ENCODE results near the gene B4GALT6. TPM values are rescaled to one million over a fixed set of nuclear protein-coding genes. Genes with fewer than 3 reads are reported as not detected.

Gene B4GALT6
- total and polyA plus RNA-seq, 2 of the 13 experiments (the other 11 are each of a cell fraction or from before 2014, with no cell fraction given): 1.9 to 3.3 TPM

DNA sequence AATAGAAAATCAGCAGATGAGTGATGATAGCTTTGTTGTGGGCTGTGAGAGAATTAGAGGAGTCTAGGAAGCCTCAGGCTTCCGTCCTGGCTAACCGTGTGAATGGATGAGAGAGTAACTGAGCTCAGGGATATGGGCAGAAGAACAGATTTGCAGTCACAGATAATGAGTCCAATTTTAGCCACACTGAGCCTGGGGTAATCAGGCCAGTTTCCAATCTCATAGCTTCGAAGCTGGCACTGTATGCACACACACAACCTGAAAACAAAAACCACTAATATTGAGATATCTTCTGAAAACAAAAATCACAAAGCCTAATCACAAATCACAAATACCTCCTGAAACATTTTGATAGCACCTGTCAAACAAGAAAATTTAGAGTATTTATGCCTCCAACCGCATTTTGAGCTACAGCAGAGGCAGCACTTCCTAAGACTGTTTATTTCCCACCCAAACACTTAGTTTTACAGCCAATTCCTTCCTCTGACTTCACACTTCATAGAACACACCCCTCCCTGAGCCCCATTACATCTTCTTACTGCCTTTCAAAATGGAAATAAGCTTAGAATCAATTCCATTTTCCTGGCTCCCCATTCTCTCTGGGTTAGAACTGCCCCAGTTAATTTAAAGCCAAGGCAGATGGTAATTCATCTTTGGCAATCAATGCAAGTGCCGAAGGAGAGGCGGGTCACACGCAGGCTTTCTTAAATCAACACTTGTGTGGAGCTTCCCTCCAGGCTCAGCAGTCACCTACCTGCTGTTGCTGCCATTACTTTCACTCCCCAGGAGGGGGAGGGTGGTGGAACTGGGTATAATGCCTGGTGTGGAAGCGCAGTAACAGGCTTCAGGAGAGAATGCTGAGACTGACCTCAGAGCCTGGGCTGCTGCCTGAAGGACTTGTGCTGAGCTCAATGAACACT is 73.8 kb downstream of the B4GALT6 start (continued):
- TF ChIP-seq KLF13 (CRISPR knock-in tag; IDR thresholded peaks at IDR 0.05): no peak
- no peak for TF ChIP-seq ZNF282 (IDR thresholded peaks at IDR 0.05; ENCODE audit: partially characterized antibody)
- no peak for TF ChIP-seq GTF3A (CRISPR knock-in tag; conservative IDR thresholded peaks at IDR 0.05)
- TF ChIP-seq KDM5A (IDR thresholded peaks at IDR 0.05; ENCODE audit: borderline replicate concordance, low read length): no peak
- TF ChIP-seq, protein P1, sequence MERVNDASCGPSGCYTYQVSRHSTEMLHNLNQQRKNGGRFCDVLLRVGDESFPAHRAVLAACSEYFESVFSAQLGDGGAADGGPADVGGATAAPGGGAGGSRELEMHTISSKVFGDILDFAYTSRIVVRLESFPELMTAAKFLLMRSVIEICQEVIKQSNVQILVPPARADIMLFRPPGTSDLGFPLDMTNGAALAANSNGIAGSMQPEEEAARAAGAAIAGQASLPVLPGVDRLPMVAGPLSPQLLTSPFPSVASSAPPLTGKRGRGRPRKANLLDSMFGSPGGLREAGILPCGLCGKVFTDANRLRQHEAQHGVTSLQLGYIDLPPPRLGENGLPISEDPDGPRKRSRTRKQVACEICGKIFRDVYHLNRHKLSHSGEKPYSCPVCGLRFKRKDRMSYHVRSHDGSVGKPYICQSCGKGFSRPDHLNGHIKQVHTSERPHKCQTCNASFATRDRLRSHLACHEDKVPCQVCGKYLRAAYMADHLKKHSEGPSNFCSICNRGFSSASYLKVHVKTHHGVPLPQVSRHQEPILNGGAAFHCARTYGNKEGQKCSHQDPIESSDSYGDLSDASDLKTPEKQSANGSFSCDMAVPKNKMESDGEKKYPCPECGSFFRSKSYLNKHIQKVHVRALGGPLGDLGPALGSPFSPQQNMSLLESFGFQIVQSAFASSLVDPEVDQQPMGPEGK (CRISPR knock-in tag; IDR thresholded peaks at IDR 0.05): 0 out of 2 replicates have a peak, but pooled peaks have one; percentile 21
- TF ChIP-seq ZNF549 (CRISPR knock-in tag; IDR thresholded peaks at IDR 0.05): no peak

DNA sequence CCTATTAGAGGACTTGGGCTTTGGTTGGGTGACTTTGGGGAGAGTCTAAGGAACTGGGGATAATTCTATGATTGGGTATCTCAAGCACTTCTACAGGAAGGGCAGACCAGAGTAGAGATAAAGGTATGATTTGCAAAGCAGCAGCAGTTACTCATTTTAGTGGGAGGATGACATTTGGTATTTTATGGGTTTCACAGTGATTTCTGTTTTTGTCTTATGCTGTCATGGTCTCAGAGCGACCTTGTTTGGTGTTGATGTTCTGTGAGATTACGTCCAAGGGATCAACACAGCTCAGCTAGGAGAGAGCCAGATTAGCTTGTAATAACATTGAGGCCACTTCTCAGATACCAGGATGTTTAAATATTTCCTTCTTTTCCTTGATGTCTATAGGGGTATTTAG is 74.5 kb downstream of the B4GALT6 start:
- no peak overlapping the region for H3K27ac ChIP-seq (ENCODE audit: extremely low read length, insufficient read depth, low read length)
- no peaks in the 10 kb centered on the region for H3K27me3 ChIP-seq (ENCODE audit: control insufficient read depth in 1 of 2, insufficient read depth in 2 of 2, low read length in 2 of 2)
- 98% methylated on average over 2 of the region's 2 CpGs for WGBS (ENCODE audit: low lambda C conversion rate)
- no peaks in the 10 kb centered on the region for H3K9me3 ChIP-seq (ENCODE audit: low read length)
- intact Hi-C loops (cut with micrococcal nuclease; ENCODE audit: unreplicated experiment) (loop anchor here (2.0 to 10.0 kb wide), 3 partner anchors 15 to 205 kb away; no protein-coding TSS in a partner anchor), in situ Hi-C loops (cut with HindIII; ENCODE audit: extremely low pct_ligation_motif_present, low pct_unique_long_range_greater_than_20kb) (no loop called here)
- no peak overlapping the region for H3K4me3 ChIP-seq (replicated peaks in 1 of 3; ENCODE audit: insufficient read depth in 1 of 3, low read depth in 2 of 3, low read length in 3 of 3)
- no peaks in the 10 kb centered on the region for H4K20me1 ChIP-seq (ENCODE audit: insufficient read depth, low read length)
- no peaks in the 10 kb centered on the region for H3K79me2 ChIP-seq (ENCODE audit: insufficient read depth, low read length)
- BruUV-seq (replicated peaks): no TSS peak
- no peaks in the 10 kb centered on the region for H3K36me3 ChIP-seq (replicated peaks in 1 of 2; ENCODE audit: control insufficient read depth in 1 of 2, insufficient read depth in 2 of 2, low read length in 2 of 2)
- POLR2A ChIA-PET: interaction anchor here (1.4 kb wide), 2 partner anchors 13 to 43 kb away, joined by 4 to 5 read pairs; no protein-coding TSS in a partner anchor
- no peak overlapping the region for H3K4me2 ChIP-seq (ENCODE audit: low read depth, low read length)
- no peak for DNase-seq (ENCODE audit: low spot score)
- no peak for ATAC-seq
- no peak for TF ChIP-seq KLF9 (CRISPR knock-in tag; IDR thresholded peaks at IDR 0.05; ENCODE audit: low read depth)
- no peak for TF ChIP-seq ZSCAN30 (CRISPR knock-in tag; IDR thresholded peaks at IDR 0.05)
- no peak for TF ChIP-seq REL (CRISPR knock-in tag; conservative IDR thresholded peaks at IDR 0.05)
- TF ChIP-seq ARNT (IDR thresholded peaks at IDR 0.05): no peak
- TF ChIP-seq FOXP1 (IDR thresholded peaks at IDR 0.05): no peak
- no peak for TF ChIP-seq FOXP1 (CRISPR knock-in tag; IDR thresholded peaks at IDR 0.05)
- TF ChIP-seq ZBTB8A (CRISPR knock-in tag; IDR thresholded peaks at IDR 0.05; ENCODE audit: borderline replicate concordance, low read depth): no peak
- no peak for TF ChIP-seq MAFG (CRISPR knock-in tag; IDR thresholded peaks at IDR 0.05)
- no peak for TF ChIP-seq ZNF335 (CRISPR knock-in tag; IDR thresholded peaks at IDR 0.05)
- TF ChIP-seq, protein P2, sequence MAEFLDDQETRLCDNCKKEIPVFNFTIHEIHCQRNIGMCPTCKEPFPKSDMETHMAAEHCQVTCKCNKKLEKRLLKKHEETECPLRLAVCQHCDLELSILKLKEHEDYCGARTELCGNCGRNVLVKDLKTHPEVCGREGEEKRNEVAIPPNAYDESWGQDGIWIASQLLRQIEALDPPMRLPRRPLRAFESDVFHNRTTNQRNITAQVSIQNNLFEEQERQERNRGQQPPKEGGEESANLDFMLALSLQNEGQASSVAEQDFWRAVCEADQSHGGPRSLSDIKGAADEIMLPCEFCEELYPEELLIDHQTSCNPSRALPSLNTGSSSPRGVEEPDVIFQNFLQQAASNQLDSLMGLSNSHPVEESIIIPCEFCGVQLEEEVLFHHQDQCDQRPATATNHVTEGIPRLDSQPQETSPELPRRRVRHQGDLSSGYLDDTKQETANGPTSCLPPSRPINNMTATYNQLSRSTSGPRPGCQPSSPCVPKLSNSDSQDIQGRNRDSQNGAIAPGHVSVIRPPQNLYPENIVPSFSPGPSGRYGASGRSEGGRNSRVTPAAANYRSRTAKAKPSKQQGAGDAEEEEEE (CRISPR knock-in tag; IDR thresholded peaks at IDR 0.05; ENCODE audit: borderline replicate concordance): no peak
- no peak for TF ChIP-seq SYNCRIP (IDR thresholded peaks at IDR 0.05; ENCODE audit: insufficient read depth, low read depth, low read length)
- TF ChIP-seq ATF1 (CRISPR knock-in tag; IDR thresholded peaks at IDR 0.05): no peak
- no peak for TF ChIP-seq WIZ (CRISPR knock-in tag; IDR thresholded peaks at IDR 0.05)
- H2AFZ ChIP-seq (ENCODE audit: low read length): no peak overlapping the region
- H3K9ac ChIP-seq (ENCODE audit: insufficient read depth, low read depth, low read length): no peak overlapping the region
- no peak for FAIRE-seq
- H3K4me1 ChIP-seq (ENCODE audit: insufficient read depth, low read length): peaks cover 78% of the 10 kb centered on the region
- CTCF ChIA-PET (ENCODE audit: low intra/inter-chr PET ratio, low total read pairs): no interaction called here

Data from HepG2 (cell line).